NCI-H526 (cell line): ENCODE data around the gene NNAT.
"Not testable (repeated sequence)": the region's sequence is repeated elsewhere in the genome, so short reads cannot be mapped to it uniquely, and the experiment has no call there.

Experiments used
- DNase-seq, 2 experiments: peaks; one replicate each; lab custom pipeline; 2025; lab: John Stamatoyannopoulos, UW

NNAT gene

GRCh38 chr20:37540001-37540400 is 19.0 kb downstream of the NNAT start:
- no peak for DNase-seq

GRCh38 chr20:37540838-37541237 is 19.8 kb downstream of the NNAT start:
- DNase-seq: not testable (repeated sequence)

DNA sequence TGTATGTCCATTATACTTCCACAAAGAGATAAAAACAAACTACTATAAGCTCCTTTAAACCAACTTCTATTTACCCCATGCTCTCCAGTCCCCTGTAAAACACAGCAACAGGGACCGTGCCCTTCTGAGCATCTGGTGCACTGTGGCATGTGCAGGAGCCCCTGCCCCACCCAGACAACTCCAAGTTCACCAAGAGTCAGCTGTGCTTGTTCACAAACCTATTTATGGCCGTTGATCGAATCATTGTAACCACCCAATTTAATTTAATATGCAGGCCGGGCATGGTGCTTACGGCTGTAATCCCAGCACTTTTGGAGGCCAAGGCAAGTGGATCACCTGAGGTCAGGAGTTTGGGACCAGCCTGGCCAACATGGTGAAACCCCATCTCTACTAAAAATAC is 20.3 kb downstream of the NNAT start:
- no peak for DNase-seq

DNA sequence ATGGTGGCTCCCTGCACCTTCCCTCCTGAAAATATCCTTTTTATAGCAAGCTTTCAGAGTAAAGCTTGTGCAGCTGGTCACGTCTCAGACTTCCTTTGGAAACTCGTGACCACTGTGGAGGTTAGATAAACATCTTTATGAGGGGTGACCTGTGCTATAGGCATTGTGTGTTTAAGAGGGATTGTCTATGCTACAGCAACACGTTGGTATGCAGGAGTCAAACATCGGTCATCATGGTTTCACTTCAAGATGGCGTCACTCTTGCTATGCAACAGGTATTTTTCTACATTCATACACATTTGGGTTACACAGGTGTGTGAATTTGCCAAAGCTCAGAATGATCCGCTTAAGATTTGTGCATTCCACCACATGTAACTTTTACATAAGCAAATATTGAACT is 21.2 kb downstream of the NNAT start:
- no peak for DNase-seq

DNA sequence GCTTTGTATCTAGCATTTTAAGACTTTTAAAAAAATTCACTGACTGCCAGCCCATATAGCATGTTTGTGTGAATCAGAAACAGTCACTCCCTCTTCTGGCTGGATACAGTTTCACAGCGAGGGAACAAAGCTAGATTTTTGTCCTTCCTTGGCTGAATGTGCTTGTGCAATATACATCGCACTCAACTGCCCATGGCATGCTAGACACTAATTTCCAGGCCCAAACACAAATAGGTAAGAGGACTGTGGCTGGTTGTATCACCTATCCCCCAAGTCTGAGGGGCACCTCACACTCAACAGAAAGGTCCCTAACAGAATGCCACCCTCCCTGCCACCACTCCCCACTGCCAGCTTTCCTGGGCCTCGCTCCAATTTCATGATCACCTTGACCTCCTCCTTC is 22.8 kb downstream of the NNAT start:
- peak in 1 of 2 experiments; percentile 22 for DNase-seq

GRCh38 chr20:37544386-37544785 is 23.3 kb downstream of the NNAT start:
- no peak for DNase-seq

GRCh38 chr20:37545516-37545915 is 24.5 kb downstream of the NNAT start:
- no peak for DNase-seq

- DNase-seq: no peak
These were observed 26.9 kb downstream of the NNAT start for GRCh38 chr20:37547912-37548311.

DNA sequence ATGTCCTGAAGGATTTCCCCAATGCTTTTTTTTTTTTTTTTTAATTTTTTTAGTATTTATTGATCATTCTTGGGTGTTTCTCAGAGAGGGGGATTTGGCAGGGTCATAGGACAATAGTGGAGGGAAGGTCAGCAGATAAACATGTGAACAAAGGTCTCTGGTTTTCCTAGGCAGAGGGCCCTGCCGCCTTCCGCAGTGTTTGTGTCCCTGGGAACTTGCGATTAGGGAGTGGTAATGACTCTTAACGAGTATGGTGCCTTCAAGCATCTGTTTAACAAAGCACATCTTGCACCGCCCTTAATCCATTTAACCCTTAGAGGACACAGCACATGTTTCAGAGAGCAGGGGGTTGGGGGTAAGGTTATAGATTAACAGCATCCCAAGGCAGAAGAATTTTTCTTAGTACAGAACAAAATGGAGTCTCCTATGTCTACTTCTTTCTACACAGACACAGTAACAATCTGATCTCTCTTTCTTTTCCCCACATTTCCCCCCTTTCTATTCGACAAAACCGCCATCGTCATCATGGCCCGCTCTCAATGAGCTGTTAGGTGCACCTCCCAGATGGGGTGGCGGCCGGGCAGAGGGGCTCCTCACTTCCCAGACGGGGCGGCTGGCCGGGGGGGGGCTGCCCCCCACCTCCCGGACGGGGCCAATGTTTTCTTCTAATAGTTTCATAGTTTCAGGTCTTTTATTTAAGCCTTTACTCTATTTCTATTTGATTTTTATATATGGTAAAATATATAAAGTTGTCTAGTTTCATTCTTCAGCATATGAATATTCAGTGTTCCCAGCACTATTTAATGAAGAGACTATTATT is 29.3 kb downstream of the NNAT start:
- DNase-seq: not testable (repeated sequence)

GRCh38 chr20:37551660-37552059 is 30.6 kb downstream of the NNAT start:
- DNase-seq: not testable (repeated sequence)

GRCh38 chr20:37552415-37552814 is 31.4 kb downstream of the NNAT start:
- DNase-seq: peak; percentile 30 to 54

DNA sequence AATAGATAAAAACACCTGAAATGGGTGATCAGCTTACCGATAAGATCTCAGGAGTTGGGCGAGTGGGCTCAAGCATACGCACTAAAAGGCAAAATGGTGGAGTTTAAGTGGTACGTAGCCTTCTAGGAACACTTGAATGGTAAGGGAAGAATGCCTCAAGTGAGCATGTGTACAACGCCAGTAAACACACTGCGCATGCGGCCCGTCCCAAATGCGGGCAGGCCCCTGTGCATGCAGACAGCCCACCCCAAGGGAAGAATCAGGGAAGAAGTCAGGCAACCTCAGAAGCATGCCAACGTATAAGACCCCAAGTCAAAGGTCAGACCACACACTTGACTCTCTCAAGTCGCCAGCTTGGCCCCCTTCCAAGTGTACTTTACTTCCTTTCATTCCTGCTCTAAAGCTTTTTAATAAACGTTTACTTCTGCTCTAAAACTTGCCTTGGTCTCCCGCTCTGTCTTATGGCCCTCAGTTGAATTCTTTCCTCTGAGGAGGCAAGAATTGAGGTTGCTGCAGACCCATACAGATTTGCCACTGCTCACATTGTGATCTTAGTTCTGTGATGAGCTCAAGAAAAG is 33.8 kb downstream of the NNAT start:
- not testable (repeated sequence) for DNase-seq

DNA sequence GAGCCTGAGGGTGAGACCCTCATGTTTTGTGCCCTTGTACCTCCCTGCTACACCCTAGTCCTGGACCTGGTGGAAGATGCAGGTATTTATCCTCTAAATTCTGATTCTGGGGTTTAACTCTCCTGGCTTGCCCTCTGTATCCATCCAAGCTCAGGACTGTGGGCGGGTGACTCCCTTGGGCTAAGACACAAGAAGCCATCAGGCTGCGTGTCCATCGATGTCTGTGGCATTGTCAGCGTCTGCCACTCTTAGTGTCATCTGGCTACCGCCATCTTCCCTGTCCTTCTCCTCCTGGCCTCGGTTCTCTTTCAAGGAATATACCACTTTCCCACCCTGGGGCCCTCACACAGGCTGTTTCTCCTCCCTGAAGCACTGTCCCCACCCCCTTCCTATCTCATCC is 35.5 kb downstream of the NNAT start:
- no peak for DNase-seq

GRCh38 chr20:37558306-37558705 is 37.3 kb downstream of the NNAT start:
- DNase-seq: no peak

GRCh38 chr20:37558779-37559178 is 37.7 kb downstream of the NNAT start:
- DNase-seq: no peak

GRCh38 chr20:37559312-37560027 is 38.4 kb downstream of the NNAT start:
- no peak for DNase-seq

DNA sequence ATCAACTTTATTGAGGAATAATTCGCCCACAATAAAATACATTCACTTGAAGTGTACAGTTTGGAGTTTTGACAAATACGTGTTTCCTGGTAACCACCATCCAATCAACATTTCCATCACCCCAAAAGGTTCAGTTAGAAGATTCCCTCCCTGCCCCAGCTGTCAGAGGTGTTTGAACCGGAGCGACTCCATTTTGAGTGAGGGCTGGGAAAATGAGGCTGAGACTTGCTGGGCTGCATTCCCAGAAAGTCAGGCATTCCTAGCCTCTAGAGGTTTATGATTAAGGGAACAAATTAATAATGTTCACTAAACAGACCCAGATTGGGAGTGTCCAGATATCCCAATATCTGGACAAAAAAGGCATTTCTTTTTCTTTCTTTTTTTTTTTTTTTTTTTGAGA is 39.6 kb downstream of the NNAT start:
- no peak for DNase-seq

- DNase-seq: no peak
These were observed 41.8 kb downstream of the NNAT start for GRCh38 chr20:37562695-37563480.

DNA sequence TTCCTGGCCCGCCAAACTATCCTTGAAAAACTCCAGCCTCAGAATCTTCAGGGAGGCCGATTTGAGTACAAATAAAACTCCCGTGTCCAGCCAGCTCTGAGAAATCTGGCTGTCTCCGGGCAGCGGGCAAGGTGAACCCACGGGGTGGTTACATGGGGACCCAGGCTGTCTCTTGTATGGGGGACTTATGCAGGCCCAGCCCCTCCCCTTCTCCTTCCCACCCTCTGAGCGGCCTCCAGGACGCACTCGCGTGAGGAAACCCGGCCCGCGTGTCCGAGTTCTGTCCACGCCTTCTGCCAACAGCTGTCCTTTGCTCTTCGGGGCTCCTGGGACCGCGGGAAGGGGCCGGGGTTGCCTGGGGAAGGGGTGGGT is 43.0 kb downstream of the NNAT start:
- DNase-seq: no peak

DNA sequence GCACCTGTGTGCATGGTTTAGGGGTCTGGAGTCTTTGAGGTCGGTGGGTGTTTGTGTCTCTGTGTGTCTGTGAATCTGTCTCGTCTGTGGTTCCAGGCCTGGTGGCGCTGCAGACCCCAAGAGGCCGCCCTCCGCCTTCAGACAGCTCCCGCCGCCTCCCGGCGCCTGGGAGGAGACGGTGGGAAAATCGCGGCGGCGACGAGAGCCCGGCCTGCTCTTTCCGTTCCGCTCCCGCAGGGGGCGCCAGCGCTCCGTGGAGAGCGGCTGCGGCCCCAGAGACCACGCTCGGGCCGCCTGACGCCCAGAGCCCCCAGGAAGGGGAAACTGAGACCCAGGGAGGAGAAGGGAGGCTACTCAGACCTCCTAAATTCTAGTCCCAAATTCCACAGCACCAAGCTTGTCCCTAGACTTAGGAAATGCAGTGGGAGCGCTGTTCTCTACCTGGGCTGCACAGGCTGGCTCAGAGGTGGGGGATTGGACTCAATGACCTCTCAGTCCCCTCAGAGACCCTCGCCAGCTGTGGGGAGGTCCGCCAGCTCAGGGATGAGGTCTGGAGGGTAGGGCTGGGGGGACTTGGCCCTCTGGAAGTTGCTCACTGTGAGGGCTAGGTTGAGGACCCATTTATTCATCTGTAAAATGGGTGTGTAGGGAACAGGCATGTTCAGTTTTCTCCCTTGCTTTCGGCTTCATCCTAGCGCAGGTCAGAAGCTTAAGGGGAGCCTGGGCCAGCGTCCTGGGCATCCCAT is 43.5 kb downstream of the NNAT start:
- peak; percentile 14 to 80 for DNase-seq

- peak; percentile 3 to 20 for DNase-seq
These were observed 44.2 kb downstream of the NNAT start for GRCh38 chr20:37565134-37565811.
